IMR-90 (cell line): ENCODE results near the gene KLHDC7B. TPM values are rescaled to one million over a fixed set of nuclear protein-coding genes. Genes with fewer than 3 reads are reported as not detected.

ENCODE experiments used
- ATAC-seq: fragments of 200-7000 bp; cut with Tn5 transposase; 2 replicates; pipeline ENCODE4 v1.9.1; 2020; ENCODE audit warnings: low read depth, mild to moderate bottlenecking, moderate library complexity
- BruUV-seq: library from RNA; stranded (reverse); fragments of 400-500 nt; replicated peaks from 2 replicates; lab custom pipeline; 2021; lab: Mats Ljungman, UMichigan
- CTCF ChIA-PET: fragments of 300-600 bp; formaldehyde crosslinking; extraction: SDS; loops from one replicate; lab custom pipeline; 2021; ENCODE audit warnings: antibody characterized with exemption; lab: Yijun Ruan, JAX
- POLR2A ChIA-PET: fragments of 300-600 bp; sonication (Branson Sonifier 250); formaldehyde crosslinking; loops from one replicate; lab custom pipeline; 2022; ENCODE audit warnings: antibody characterized with exemption; ENCODE audit not compliant: unreplicated experiment; lab: Charles Lee
- DNase-seq: peaks from one replicate; pipeline ENCODE4 v3.0.0; 2013
- H2AFZ ChIP-seq: replicated peaks from 2 replicates; pipeline ENCODE3; 2013; ENCODE audit warnings: low read length, mild to moderate bottlenecking; ENCODE audit not compliant: poor library complexity
- H2AK5ac ChIP-seq: 2 replicates; pipeline ENCODE4 v1.6.1; 2013; ENCODE audit warnings: low read depth, low read length, inconsistent platforms
- H2AK9ac ChIP-seq: replicated peaks from 2 replicates; pipeline ENCODE3; 2013; ENCODE audit warnings: mild to moderate bottlenecking, low read depth, low read length, moderate library complexity; ENCODE audit not compliant: poor library complexity
- H2BK120ac ChIP-seq: 2 replicates; pipeline ENCODE4 v1.6.1; 2013; ENCODE audit warnings: low read depth, low read length, inconsistent platforms
- H2BK15ac ChIP-seq: 3 replicates; pipeline ENCODE4 v1.6.1; 2013; ENCODE audit warnings: low read depth, low read length, inconsistent platforms
- H2BK20ac ChIP-seq: 2 replicates; pipeline ENCODE4 v1.6.1; 2013; ENCODE audit warnings: low read depth, mild to moderate bottlenecking, inconsistent platforms, low read length, moderate library complexity
- H2BK5ac ChIP-seq: 2 replicates; pipeline ENCODE4 v1.6.1; 2013; ENCODE audit warnings: mild to moderate bottlenecking, low read depth, low read length, inconsistent platforms; ENCODE audit not compliant: poor library complexity, severe bottlenecking
- H3K14ac ChIP-seq: replicated peaks from 2 replicates; pipeline ENCODE4 v1.6.1; 2013; ENCODE audit warnings: low read depth, low read length, inconsistent platforms
- H3K18ac ChIP-seq: 2 replicates; pipeline ENCODE4 v1.6.1; 2013; ENCODE audit warnings: low read depth, low read length, control low read depth
- H3K23ac ChIP-seq: 2 replicates; pipeline ENCODE4 v1.6.1; 2013; ENCODE audit warnings: low read depth, low read length, inconsistent platforms
- H3K27ac ChIP-seq: 2 replicates; pipeline ENCODE4 v1.5.1; 2013; ENCODE audit warnings: mild to moderate bottlenecking, control low read depth, low read length; ENCODE audit not compliant: insufficient read depth
- H3K27me3 ChIP-seq: 2 replicates; pipeline ENCODE4 v1.6.1; 2013; ENCODE audit warnings: low read length; ENCODE audit not compliant: control insufficient read depth, insufficient read depth
- H3K36me3 ChIP-seq: 2 replicates; pipeline ENCODE4 v1.6.1; 2013; ENCODE audit warnings: low read length, mixed read lengths; ENCODE audit not compliant: control insufficient read depth, insufficient read depth
- H3K4ac ChIP-seq: 2 replicates; pipeline ENCODE4 v1.6.1; 2013; ENCODE audit warnings: low read depth, low read length, inconsistent platforms
- H3K4me1 ChIP-seq: 2 replicates; pipeline ENCODE4 v1.6.1; 2013; ENCODE audit warnings: low read length, mixed read lengths; ENCODE audit not compliant: control insufficient read depth, insufficient read depth
- H3K4me2 ChIP-seq: 2 replicates; pipeline ENCODE4 v1.6.1; 2013; ENCODE audit warnings: low read depth, mild to moderate bottlenecking, control low read depth, low read length, moderate library complexity
- H3K4me3 ChIP-seq: 2 replicates; pipeline ENCODE4 v1.5.1; 2013; ENCODE audit warnings: low read depth, mild to moderate bottlenecking, control low read depth, low read length, moderate library complexity; ENCODE audit not compliant: insufficient read depth
- H3K56ac ChIP-seq: 2 replicates; pipeline ENCODE4 v1.6.1; 2013; ENCODE audit warnings: low read length, inconsistent platforms; ENCODE audit not compliant: insufficient read depth; ENCODE audit errors: extremely low read depth
- H3K79me1 ChIP-seq, 2 experiments: 2 replicates each; pipeline ENCODE4 v1.6.1; 2013; ENCODE audit warnings: low read length in 2 of 2, inconsistent platforms in 1 of 2, low read depth in 1 of 2
- H3K9ac ChIP-seq: 2 replicates; pipeline ENCODE4 v1.6.1; 2013; ENCODE audit warnings: low read depth, low read length, control low read depth
- H3K9me1 ChIP-seq: 2 replicates; pipeline ENCODE4 v1.6.1; 2013; ENCODE audit warnings: low read length, inconsistent platforms; ENCODE audit not compliant: insufficient read depth
- H3K9me3 ChIP-seq: 2 replicates; pipeline ENCODE4 v1.6.1; 2013; ENCODE audit warnings: low read length; ENCODE audit not compliant: control insufficient read depth, insufficient read depth
- H4K20me1 ChIP-seq: 2 replicates; pipeline ENCODE4 v1.6.1; 2013; ENCODE audit warnings: low read length, inconsistent platforms; ENCODE audit not compliant: insufficient read depth
- H4K5ac ChIP-seq: 2 replicates; pipeline ENCODE4 v1.6.1; 2013; ENCODE audit warnings: mild to moderate bottlenecking, low read depth, low read length, control low read depth
- H4K8ac ChIP-seq, 2 experiments: 2 replicates each; pipeline ENCODE4 v1.6.1; 2013; ENCODE audit warnings: low read depth in 2 of 2, low read length in 2 of 2, control low read depth in 1 of 2, inconsistent platforms in 1 of 2
- H4K91ac ChIP-seq: 2 replicates; pipeline ENCODE4 v1.6.1; 2013; ENCODE audit warnings: low read depth, low read length, inconsistent platforms; ENCODE audit not compliant: insufficient read depth
- CEBPB ChIP-seq: IDR thresholded peaks from 2 replicates; pipeline ENCODE4 v1.6.1; 2012; ENCODE audit warnings: low read depth, low read length, improper control_type of control experiment
- MXI1 ChIP-seq: IDR thresholded peaks from 2 replicates; pipeline ENCODE4 v1.6.1; 2012; ENCODE audit warnings: low read depth, mild to moderate bottlenecking, low read length, moderate library complexity, borderline replicate concordance
- NFE2L2 ChIP-seq: fragments of 150-350 bp; IDR thresholded peaks from 2 replicates; pipeline ENCODE4 v1.6.1; 2016; ENCODE audit warnings: low read depth, mild to moderate bottlenecking, low read length
- SMC3 ChIP-seq: fragments of 150-350 bp; IDR thresholded peaks from 2 replicates; pipeline ENCODE4 v1.6.1; 2016; ENCODE audit warnings: low read depth, mild to moderate bottlenecking, antibody characterized with exemption, low read length, moderate library complexity
- WGBS, 2 experiments: methylation state at CpG; one replicate each; pipeline versions ENCODE4 v1.1.5 to v1.1.7; 2013; ENCODE audit warnings: missing lambda C conversion rate in 2 of 2; ENCODE audit not compliant: insufficient read length in 1 of 2; ENCODE audit errors: extremely low coverage in 2 of 2; 5-methylcytosine and 5-hydroxymethylcytosine counted together
- dilution Hi-C: fragments of 300-500 bp; cut with HindIII; formaldehyde crosslinking; loops from one replicate; pipeline ENCODE4 v1.14.3; 2018; ENCODE audit warnings: low sequenced_read_pairs; ENCODE audit not compliant: unreplicated experiment
- in situ Hi-C: fragments of 300-500 bp; cut with MboI; formaldehyde crosslinking; loops from 3 replicates; pipeline ENCODE4 v1.14.3; 2019; ENCODE audit warnings: low sequenced_read_pairs, inconsistent platforms, mixed read lengths
- intact Hi-C: fragments of 100-400 bp; cut with micrococcal nuclease; formaldehyde crosslinking; loops from 2 replicates; pipeline ENCODE4 v1.10.0; 2022
- polyA plus RNA-seq, 3 experiments: library from polyadenylated mRNA; depleted of rRNA; stranded (reverse); fragments of >200 nt; gene quantifications; 2 replicates each; pipeline ENCODE4 v1.2.3, GENCODE V29; 2012; ENCODE audit warnings: low replicate concordance in 1 of 3
- total RNA-seq: library from RNA; depleted of rRNA; stranded (reverse); fragments of >200 nt; gene quantifications from 2 replicates; pipeline ENCODE4 v1.2.3, GENCODE V29; 2012

KLHDC7B gene
- total and polyA plus RNA-seq, 2 of the 4 experiments (the other 2 are of a cell fraction): 0.05 TPM; not detected in 1

DNA sequence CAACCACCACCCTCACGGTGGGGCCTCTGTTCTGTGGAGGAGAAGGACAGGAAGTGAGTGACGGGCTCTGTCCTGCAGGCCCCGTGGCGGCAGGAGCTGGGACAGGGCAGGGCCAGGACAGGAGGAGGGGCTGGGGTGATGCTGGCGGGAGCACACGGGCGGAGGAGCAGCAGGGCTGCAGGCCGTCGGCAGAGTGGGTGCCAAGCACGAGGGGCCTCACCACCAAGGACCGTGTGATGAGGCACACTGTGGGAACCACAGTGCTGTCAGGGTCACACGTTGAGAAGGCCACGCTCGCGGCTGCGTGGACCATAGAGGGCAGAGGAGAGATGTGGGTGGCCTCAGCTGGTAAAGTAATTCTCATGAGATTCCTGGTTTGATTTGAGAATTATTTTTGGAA lies 28.8 kb upstream of the KLHDC7B start:
- Histone ChIP-seq H3K18ac (no peak overlapping the region), H3K4me1 (no peaks in the 10 kb centered on the region), H3K27ac (no peak overlapping the region), H3K79me1 (peaks cover 30 to 41% of the 10 kb centered on the region in 2 experiments), H4K8ac (no peak overlapping the region), H3K14ac (no peak overlapping the region), H3K4me3 (no peak overlapping the region), H3K9me1 (peaks cover 3% of the 10 kb centered on the region; the same call in 1 of the 2 replicates), H3K23ac (no peak overlapping the region), H3K27me3 (no peaks in the 10 kb centered on the region), H2AFZ (no peak overlapping the region), H2BK15ac (no peak overlapping the region), H2AK5ac (no peak overlapping the region), H3K9ac (no peak overlapping the region), H3K9me3 (no peaks in the 10 kb centered on the region), H3K4ac (no peak overlapping the region), H4K5ac (no peak overlapping the region), H3K36me3 (peaks cover 31% of the 10 kb centered on the region), H4K20me1 (peaks cover 4% of the 10 kb centered on the region), H2BK20ac (no peak overlapping the region), H4K91ac (no peak overlapping the region), H2AK9ac (no peak overlapping the region), H3K56ac (no peak overlapping the region), H2BK5ac (no peak overlapping the region), H2BK120ac (no peak overlapping the region), H3K4me2 (no peak overlapping the region)
- BruUV-seq: no TSS peak
- 79% methylated on average over 3 of the region's 16 CpGs; no CpG with 5 or more reads in 1 of the 2 experiments for WGBS, 2 experiments
- ATAC-seq (no peak), DNase-seq (no peak)
- ChIA-PET CTCF (no interaction called here), POLR2A (no interaction called here)
- in situ Hi-C loops: no loop called here
- TF ChIP-seq NFE2L2 (no peak), SMC3 (no peak), CEBPB (no peak), MXI1 (no peak)
- dilution Hi-C loops: no loop called here
- intact Hi-C loops: no loop called here
